ENCODE results near the gene OR1E1.
"Not testable (repeated sequence)": the region's sequence is repeated elsewhere in the genome, so short reads cannot be mapped to it uniquely, and the experiment has no call there.

OR1E1 gene

DNA sequence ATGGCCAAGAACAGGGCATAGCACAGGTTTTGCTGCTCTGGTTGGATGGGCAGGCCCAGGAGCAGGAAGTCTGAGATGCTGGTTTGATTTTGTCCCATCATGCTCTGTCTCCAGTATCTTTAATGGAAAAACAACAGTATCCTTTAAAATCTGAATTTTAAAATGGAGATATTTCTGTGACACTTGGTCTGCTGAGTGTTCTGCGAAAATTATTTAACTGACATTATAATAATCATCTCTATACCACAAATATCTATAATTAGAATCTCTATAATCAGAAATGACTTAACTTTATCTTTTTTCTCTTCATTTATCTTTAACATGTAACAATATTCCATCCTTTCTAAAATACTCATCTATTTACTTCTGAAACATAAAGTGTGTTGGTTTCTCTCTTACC is at the start of gene OR1E1:
TSS of gene OR1E1 (minus strand) at position 101 of the 400 bp plus-strand sequence. CDS start at position 101, 0 bp downstream.
- ChIA-PET POLR2A (no interaction called here), CTCF (no interaction called here)
- DNase-seq (ENCODE audit: extremely low spot score): no peak
- TF ChIP-seq CTBP1 (IDR thresholded peaks at IDR 0.05; ENCODE audit: borderline replicate concordance) (no peak), L3MBTL2 (conservative IDR thresholded peaks at IDR 0.05) (no peak), FOXA1 (IDR thresholded peaks at IDR 0.05) (no peak), SUZ12 (IDR thresholded peaks at IDR 0.05) (no peak), ZNF384 (IDR thresholded peaks at IDR 0.05) (no peak), SP1 (IDR thresholded peaks at IDR 0.05) (no peak), LEF1 (IDR thresholded peaks at IDR 0.05; ENCODE audit: borderline replicate concordance) (no peak)
- TF ChIP-seq, protein P1, sequence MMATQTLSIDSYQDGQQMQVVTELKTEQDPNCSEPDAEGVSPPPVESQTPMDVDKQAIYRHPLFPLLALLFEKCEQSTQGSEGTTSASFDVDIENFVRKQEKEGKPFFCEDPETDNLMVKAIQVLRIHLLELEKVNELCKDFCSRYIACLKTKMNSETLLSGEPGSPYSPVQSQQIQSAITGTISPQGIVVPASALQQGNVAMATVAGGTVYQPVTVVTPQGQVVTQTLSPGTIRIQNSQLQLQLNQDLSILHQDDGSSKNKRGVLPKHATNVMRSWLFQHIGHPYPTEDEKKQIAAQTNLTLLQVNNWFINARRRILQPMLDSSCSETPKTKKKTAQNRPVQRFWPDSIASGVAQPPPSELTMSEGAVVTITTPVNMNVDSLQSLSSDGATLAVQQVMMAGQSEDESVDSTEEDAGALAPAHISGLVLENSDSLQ (IDR thresholded peaks at IDR 0.05): no peak

DNA sequence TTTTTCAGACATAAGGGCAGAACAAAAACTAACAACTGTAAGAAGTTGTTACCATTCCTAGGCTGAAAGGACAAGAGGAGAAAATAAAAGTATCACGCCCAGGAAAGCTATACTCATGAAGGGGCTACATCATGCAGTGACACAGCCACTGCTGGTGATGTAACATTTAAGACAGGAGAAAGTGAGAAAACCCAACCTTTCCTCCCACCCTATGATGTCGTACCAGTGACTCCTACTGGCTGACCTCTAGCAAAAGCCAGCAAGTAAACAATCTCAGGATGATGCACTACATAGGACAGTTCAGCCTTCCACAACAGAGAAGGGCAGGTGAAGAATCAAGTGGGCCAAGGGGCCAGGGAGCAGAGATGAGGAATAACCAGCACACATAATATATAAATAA is 49.4 kb upstream of the OR1E1 start:
- ChIA-PET CTCF (no interaction called here), POLR2A (no interaction called here)
- DNase-seq (ENCODE audit: extremely low spot score): peak; percentile 32
- TF ChIP-seq, protein P1 (IDR thresholded peaks at IDR 0.05): no peak
- no peak for TF ChIP-seq LEF1 (IDR thresholded peaks at IDR 0.05; ENCODE audit: borderline replicate concordance)
- TF ChIP-seq BHLHE40 (IDR thresholded peaks at IDR 0.05; ENCODE audit: borderline replicate concordance): no peak
- TF ChIP-seq ZNF384 (IDR thresholded peaks at IDR 0.05): no peak
- no peak for TF ChIP-seq FOXK2 (IDR thresholded peaks at IDR 0.05)
- no peak for TF ChIP-seq CTBP1 (IDR thresholded peaks at IDR 0.05; ENCODE audit: borderline replicate concordance)
- no peak for TF ChIP-seq TARDBP (IDR thresholded peaks at IDR 0.05)
- TF ChIP-seq SP1 (IDR thresholded peaks at IDR 0.05): no peak
- no peak for TF ChIP-seq NFRKB (IDR thresholded peaks at IDR 0.05)

DNA sequence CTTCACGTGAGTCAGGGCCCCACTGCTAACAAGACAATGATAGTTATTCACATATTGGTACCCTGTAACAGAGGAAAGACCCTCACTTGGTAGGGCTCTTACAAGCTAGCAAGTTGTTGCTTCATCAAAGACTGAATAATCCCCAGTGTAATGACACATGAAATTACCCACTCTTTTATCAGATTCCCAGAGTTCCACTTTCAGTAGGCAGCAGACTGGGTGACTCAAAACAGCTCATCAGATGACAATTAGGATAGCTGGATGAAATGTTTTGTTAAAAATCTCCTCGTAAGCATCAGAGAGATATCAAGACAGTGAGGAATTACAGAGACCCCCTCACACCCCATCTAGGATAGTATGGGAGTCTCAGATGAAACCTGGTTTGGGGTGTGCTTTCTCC is 42.2 kb upstream of the OR1E1 start:
- TF ChIP-seq FOXA1 (IDR thresholded peaks at IDR 0.05) (no peak), FOXK2 (IDR thresholded peaks at IDR 0.05) (no peak), TARDBP (IDR thresholded peaks at IDR 0.05) (no peak), LEF1 (IDR thresholded peaks at IDR 0.05; ENCODE audit: borderline replicate concordance) (no peak), L3MBTL2 (conservative IDR thresholded peaks at IDR 0.05) (no peak)
- TF ChIP-seq, protein P1 (IDR thresholded peaks at IDR 0.05): no peak
- DNase-seq (ENCODE audit: extremely low spot score): no peak
- ChIA-PET POLR2A (no interaction called here), CTCF (no interaction called here)

GRCh38 chr17:3438368-3438767 is 40.2 kb upstream of the OR1E1 start:
- POLR2A ChIA-PET: no interaction called here
- CTCF ChIA-PET: no interaction called here
- no peak for DNase-seq (ENCODE audit: extremely low spot score)
- TF ChIP-seq L3MBTL2 (conservative IDR thresholded peaks at IDR 0.05) (no peak), ARNT (IDR thresholded peaks at IDR 0.05) (no peak), SUZ12 (IDR thresholded peaks at IDR 0.05) (no peak), ELF4 (IDR thresholded peaks at IDR 0.05) (no peak), BHLHE40 (IDR thresholded peaks at IDR 0.05; ENCODE audit: borderline replicate concordance) (no peak), NFRKB (IDR thresholded peaks at IDR 0.05) (no peak), LEF1 (IDR thresholded peaks at IDR 0.05; ENCODE audit: borderline replicate concordance) (no peak)

DNA sequence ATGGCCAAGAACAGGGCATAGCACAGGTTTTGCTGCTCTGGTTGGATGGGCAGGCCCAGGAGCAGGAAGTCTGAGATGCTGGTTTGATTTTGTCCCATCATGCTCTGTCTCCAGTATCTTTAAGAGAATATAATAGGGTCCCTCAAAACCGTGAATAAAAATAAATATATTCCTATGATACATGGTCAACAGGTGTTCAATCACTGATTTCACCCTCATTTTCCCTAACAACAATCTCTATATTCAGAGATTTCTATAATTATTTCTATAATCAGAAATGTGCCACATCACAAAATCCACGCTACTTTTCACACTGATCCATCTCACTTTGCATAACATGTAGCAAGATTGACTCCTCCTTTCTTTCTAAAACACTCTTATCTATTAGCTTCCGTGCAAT is 35.5 kb upstream of the OR1E1 start, which contains the start of gene OR1E2:
TSS of gene OR1E2 (minus strand) at position 101 of the 400 bp plus-strand sequence. CDS start at position 101, 0 bp downstream.
- POLR2A ChIA-PET: no interaction called here
- CTCF ChIA-PET: no interaction called here
- no peak for DNase-seq (ENCODE audit: extremely low spot score)
- TF ChIP-seq NFRKB (IDR thresholded peaks at IDR 0.05) (no peak), ARNT (IDR thresholded peaks at IDR 0.05) (no peak), FOXK2 (IDR thresholded peaks at IDR 0.05) (no peak), BHLHE40 (IDR thresholded peaks at IDR 0.05; ENCODE audit: borderline replicate concordance) (no peak), FOXM1 (IDR thresholded peaks at IDR 0.05; ENCODE audit: borderline replicate concordance) (no peak), FOXA1 (IDR thresholded peaks at IDR 0.05) (no peak), SP1 (IDR thresholded peaks at IDR 0.05) (no peak), TARDBP (IDR thresholded peaks at IDR 0.05) (no peak), ELF4 (IDR thresholded peaks at IDR 0.05) (no peak), SUZ12 (IDR thresholded peaks at IDR 0.05) (no peak), HDGF (IDR thresholded peaks at IDR 0.05; ENCODE audit: borderline replicate concordance) (no peak), L3MBTL2 (conservative IDR thresholded peaks at IDR 0.05) (no peak), ZNF384 (IDR thresholded peaks at IDR 0.05) (no peak)
- TF ChIP-seq, protein P1 (IDR thresholded peaks at IDR 0.05): no peak

GRCh38 chr17:3433215-3433614 is 35.0 kb upstream of the OR1E1 start:
- CTCF ChIA-PET; DNase-seq (ENCODE audit: extremely low spot score); POLR2A ChIA-PET: not testable (repeated sequence)

GRCh38 chr17:3418222-3418621 is 20.0 kb upstream of the OR1E1 start:
- no peak for DNase-seq (ENCODE audit: extremely low spot score)
- ChIA-PET CTCF (no interaction called here), POLR2A (no interaction called here)
- no peak for TF ChIP-seq CTBP1 (IDR thresholded peaks at IDR 0.05; ENCODE audit: borderline replicate concordance)
- no peak for TF ChIP-seq BHLHE40 (IDR thresholded peaks at IDR 0.05; ENCODE audit: borderline replicate concordance)
- no peak for TF ChIP-seq SUZ12 (IDR thresholded peaks at IDR 0.05)
- TF ChIP-seq TARDBP (IDR thresholded peaks at IDR 0.05): no peak
- TF ChIP-seq, protein P1 (IDR thresholded peaks at IDR 0.05): no peak
- TF ChIP-seq ELF4 (IDR thresholded peaks at IDR 0.05): no peak
- TF ChIP-seq FOXK2 (IDR thresholded peaks at IDR 0.05): no peak
- TF ChIP-seq ZNF384 (IDR thresholded peaks at IDR 0.05): no peak
- no peak for TF ChIP-seq FOXA1 (IDR thresholded peaks at IDR 0.05)
- TF ChIP-seq L3MBTL2 (conservative IDR thresholded peaks at IDR 0.05): no peak
- TF ChIP-seq LEF1 (IDR thresholded peaks at IDR 0.05; ENCODE audit: borderline replicate concordance): no peak
- no peak for TF ChIP-seq FOXM1 (IDR thresholded peaks at IDR 0.05; ENCODE audit: borderline replicate concordance)

All from HEK293T (cell line).